ENCODE results near the gene TMUB2.
"Not testable (repeated sequence)": the region's sequence is repeated elsewhere in the genome, so short reads cannot be mapped to it uniquely, and the experiment has no call there.

TMUB2 gene

GRCh38 chr17:44232061-44232460 lies 45.3 kb downstream of the TMUB2 start:
- H2AFZ ChIP-seq (ENCODE audit: low read depth, low read length) = no peak overlapping the region
- no peaks in the 10 kb centered on the region for H3K27me3 ChIP-seq (ENCODE audit: low read depth, low read length)
- no peaks in the 10 kb centered on the region for H3K9me3 ChIP-seq (ENCODE audit: insufficient read depth, low read length)
- H3K9ac ChIP-seq (ENCODE audit: low read length) = no peak overlapping the region
- H4K20me1 ChIP-seq (ENCODE audit: insufficient read depth, low read length) = no peaks in the 10 kb centered on the region
- H3K4me2 ChIP-seq (ENCODE audit: low read length) = no peak overlapping the region
- TF ChIP-seq CTCF (IDR thresholded peaks at IDR 0.05; ENCODE audit: low read depth, low read length) (no peak), EZH2phosphoT487 (IDR thresholded peaks at IDR 0.05; ENCODE audit: low read depth) (no peak)
- no peaks in the 10 kb centered on the region for H3K79me2 ChIP-seq (ENCODE audit: low read length)
- no peak overlapping the region for H3K27ac ChIP-seq (ENCODE audit: low read length)
- H3K4me3 ChIP-seq (ENCODE audit: low read length) = no peak overlapping the region
- no peaks in the 10 kb centered on the region for H3K36me3 ChIP-seq (replicated peaks; ENCODE audit: low read depth, low read length)
- peaks cover 14% of the 10 kb centered on the region; the same call in 1 of the 2 replicates for H3K4me1 ChIP-seq (ENCODE audit: low read length)

- TF ChIP-seq EZH2phosphoT487 (IDR thresholded peaks at IDR 0.05; ENCODE audit: low read depth) (no peak), CTCF (IDR thresholded peaks at IDR 0.05; ENCODE audit: low read depth, low read length) (no peak)
- no peaks in the 10 kb centered on the region for H3K9me3 ChIP-seq (ENCODE audit: insufficient read depth, low read length)
- H3K4me2 ChIP-seq (ENCODE audit: low read length) = no peak overlapping the region
- H3K27ac ChIP-seq (ENCODE audit: low read length) = no peak overlapping the region
- no peak overlapping the region for H3K9ac ChIP-seq (ENCODE audit: low read length)
- H3K4me1 ChIP-seq (ENCODE audit: low read length) = peaks cover 12% of the 10 kb centered on the region; the same call in 1 of the 2 replicates
- no peak overlapping the region for H2AFZ ChIP-seq (ENCODE audit: low read depth, low read length)
- no peaks in the 10 kb centered on the region for H3K79me2 ChIP-seq (ENCODE audit: low read length)
- H4K20me1 ChIP-seq (ENCODE audit: insufficient read depth, low read length) = no peaks in the 10 kb centered on the region
- H3K36me3 ChIP-seq (replicated peaks; ENCODE audit: low read depth, low read length) = no peaks in the 10 kb centered on the region
- H3K27me3 ChIP-seq (ENCODE audit: low read depth, low read length) = no peaks in the 10 kb centered on the region
- H3K4me3 ChIP-seq (ENCODE audit: low read length) = no peak overlapping the region
Observed at GRCh38 chr17:44233582-44233981, 46.8 kb downstream of the TMUB2 start.

- TF ChIP-seq CTCF (IDR thresholded peaks at IDR 0.05; ENCODE audit: low read depth, low read length) (no peak), EZH2phosphoT487 (IDR thresholded peaks at IDR 0.05; ENCODE audit: low read depth) (no peak)
- H2AFZ ChIP-seq (ENCODE audit: low read depth, low read length) = no peak overlapping the region
- H3K4me2 ChIP-seq (ENCODE audit: low read length) = no peak overlapping the region
- no peaks in the 10 kb centered on the region for H4K20me1 ChIP-seq (ENCODE audit: insufficient read depth, low read length)
- H3K9ac ChIP-seq (ENCODE audit: low read length) = no peak overlapping the region
- peaks cover 12% of the 10 kb centered on the region; the same call in 1 of the 2 replicates for H3K4me1 ChIP-seq (ENCODE audit: low read length)
- H3K4me3 ChIP-seq (ENCODE audit: low read length) = no peak overlapping the region
- no peaks in the 10 kb centered on the region for H3K9me3 ChIP-seq (ENCODE audit: insufficient read depth, low read length)
- H3K27me3 ChIP-seq (ENCODE audit: low read depth, low read length) = no peaks in the 10 kb centered on the region
- H3K36me3 ChIP-seq (replicated peaks; ENCODE audit: low read depth, low read length) = no peaks in the 10 kb centered on the region
- H3K79me2 ChIP-seq (ENCODE audit: low read length) = no peaks in the 10 kb centered on the region
- H3K27ac ChIP-seq (ENCODE audit: low read length) = no peak overlapping the region
Observed at GRCh38 chr17:44235583-44235936, 48.8 kb downstream of the TMUB2 start.

GRCh38 chr17:44236444-44236991 lies 49.7 kb downstream of the TMUB2 start:
- Histone ChIP-seq H3K4me2 (ENCODE audit: low read length) (no peak overlapping the region), H3K27me3 (ENCODE audit: low read depth, low read length) (no peaks in the 10 kb centered on the region), H3K4me3 (ENCODE audit: low read length) (no peak overlapping the region), H4K20me1 (ENCODE audit: insufficient read depth, low read length) (no peaks in the 10 kb centered on the region), H3K27ac (ENCODE audit: low read length) (no peak overlapping the region), H3K36me3 (replicated peaks; ENCODE audit: low read depth, low read length) (no peaks in the 10 kb centered on the region), H2AFZ (ENCODE audit: low read depth, low read length) (no peak overlapping the region), H3K9me3 (ENCODE audit: insufficient read depth, low read length) (no peaks in the 10 kb centered on the region), H3K79me2 (ENCODE audit: low read length) (no peaks in the 10 kb centered on the region), H3K9ac (ENCODE audit: low read length) (no peak overlapping the region), H3K4me1 (ENCODE audit: low read length) (peaks cover 12% of the 10 kb centered on the region)
- TF ChIP-seq EZH2phosphoT487 (IDR thresholded peaks at IDR 0.05; ENCODE audit: low read depth) = no peak

GRCh38 chr17:44237886-44238285 lies 51.1 kb downstream of the TMUB2 start:
- H3K4me3 ChIP-seq (ENCODE audit: low read length); H3K9me3 ChIP-seq (ENCODE audit: insufficient read depth, low read length); H3K4me2 ChIP-seq (ENCODE audit: low read length); H2AFZ ChIP-seq (ENCODE audit: low read depth, low read length); H3K27ac ChIP-seq (ENCODE audit: low read length); H3K27me3 ChIP-seq (ENCODE audit: low read depth, low read length); H3K79me2 ChIP-seq (ENCODE audit: low read length); H3K9ac ChIP-seq (ENCODE audit: low read length); H3K36me3 ChIP-seq (replicated peaks; ENCODE audit: low read depth, low read length); H4K20me1 ChIP-seq (ENCODE audit: insufficient read depth, low read length): not testable (repeated sequence)
- peaks cover 12% of the 10 kb centered on the region for H3K4me1 ChIP-seq (ENCODE audit: low read length)
